HG03575 (cell line): ENCODE data around the gene UPK3A.

Source experiments
- ATAC-seq: cut with Tn5 transposase; IDR thresholded peaks from one replicate; pipeline ENCODE4 v1.9.1; 2021; ENCODE audit not compliant: unreplicated experiment, insufficient number of reproducible peaks, low FRiP score; ENCODE audit errors: extremely low read depth

UPK3A gene

GRCh38 chr22:45304971-45305370 lies 20.2 kb downstream of the UPK3A start:
- ATAC-seq, result no peak

GRCh38 chr22:45305456-45306075 lies 20.8 kb downstream of the UPK3A start:
- ATAC-seq, result no peak

- no peak for ATAC-seq
Measured at GRCh38 chr22:45306139-45306538, 21.4 kb downstream of the UPK3A start.

- no peak for ATAC-seq
Measured at GRCh38 chr22:45308391-45308956, 23.7 kb downstream of the UPK3A start.

- no peak for ATAC-seq
Measured at GRCh38 chr22:45308957-45309421, 24.2 kb downstream of the UPK3A start.

GRCh38 chr22:45309422-45310227 lies 24.9 kb downstream of the UPK3A start, which contains the start of gene FAM118A:
FAM118A (plus strand) TSS chr22:45309934; CDS start chr22:45322380, 12,446 bp downstream.
- no peak for ATAC-seq

- no peak for ATAC-seq
Measured at GRCh38 chr22:45310331-45310976, 25.7 kb downstream of the UPK3A start.

GRCh38 chr22:45310977-45311531 lies 26.3 kb downstream of the UPK3A start:
- no peak for ATAC-seq

- ATAC-seq, result no peak
Measured at GRCh38 chr22:45312415-45312814, 27.7 kb downstream of the UPK3A start.

GRCh38 chr22:45312856-45313255 lies 28.1 kb downstream of the UPK3A start:
- no peak for ATAC-seq

GRCh38 chr22:45314054-45314721 lies 29.4 kb downstream of the UPK3A start:
- no peak for ATAC-seq

GRCh38 chr22:45314786-45315185 lies 30.0 kb downstream of the UPK3A start:
- ATAC-seq, result no peak

GRCh38 chr22:45316796-45317526 lies 32.2 kb downstream of the UPK3A start:
- no peak for ATAC-seq

GRCh38 chr22:45317551-45318167 lies 32.9 kb downstream of the UPK3A start:
- ATAC-seq, result no peak

- ATAC-seq, result no peak
Measured at GRCh38 chr22:45318168-45318557, 33.4 kb downstream of the UPK3A start.

GRCh38 chr22:45318558-45319323 lies 34.0 kb downstream of the UPK3A start:
- ATAC-seq, result no peak

- no peak for ATAC-seq
Measured at GRCh38 chr22:45319324-45319685, 34.6 kb downstream of the UPK3A start.
